ENCODE measurements around the gene CCL21. TPM values are rescaled to one million over a fixed set of nuclear protein-coding genes. Genes with fewer than 3 reads are reported as not detected.

The CCL21 gene
- polyA plus RNA-seq, 3 donors, result not detected

DNA sequence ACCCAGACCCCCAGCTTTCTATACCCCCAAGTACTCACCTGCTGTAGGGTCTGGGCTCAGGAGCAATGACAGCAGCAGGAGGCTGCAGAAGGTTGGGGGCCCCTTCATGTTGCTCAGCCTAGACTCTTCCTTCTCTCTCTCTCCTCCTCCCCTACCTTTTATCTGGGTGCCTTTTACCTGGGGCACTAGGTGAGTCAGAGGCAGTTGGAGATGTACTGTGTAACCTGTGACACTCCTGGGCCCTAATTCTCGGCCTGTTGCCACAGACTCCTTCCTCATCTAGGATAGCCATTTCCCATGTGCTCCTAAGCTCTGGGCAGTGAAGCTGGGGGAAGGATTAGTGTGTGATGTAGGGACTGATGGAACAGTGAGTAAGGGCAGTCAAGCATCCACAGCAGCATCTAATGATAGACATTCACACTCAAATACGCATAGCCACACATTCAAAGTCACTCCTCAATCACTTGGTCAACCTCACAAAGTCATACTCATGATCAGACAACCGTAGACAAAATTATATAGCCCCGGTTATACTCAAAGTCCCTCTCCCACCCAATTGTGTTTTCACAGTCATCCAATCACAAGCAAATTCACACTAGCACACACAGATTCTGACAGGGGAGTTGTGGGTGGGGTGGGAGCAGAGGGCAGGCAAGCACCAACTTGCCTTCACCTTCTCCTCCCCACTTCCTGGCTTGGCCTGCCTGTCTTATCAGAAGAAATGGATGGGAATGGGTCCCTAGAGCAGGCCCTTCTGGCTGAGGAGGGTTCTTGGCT lies 47.2 kb downstream of the CCL21 start, which contains the start of gene CCL27:
Gene CCL27, minus strand, starts transcription at position 132 of the 777 bp plus-strand sequence. Its CDS starts 24 bp downstream, at position 108.
- Mint-ChIP-seq H3K9me3 (peaks cover 0 to 3% (median under 1%) of the 10 kb centered on the region in 7 donors), H3K4me1 (peaks cover 24% of the 10 kb centered on the region), H3K27me3 (ENCODE audit: low read depth in 3 of 3) (peaks cover 0 to 3% (median 3%) of the 10 kb centered on the region in 3 donors), H3K27ac (peak within 1 kb of the TSS in 1 of 7 donors; percentile 38), H3K36me3 (peaks cover 4 to 5% of the 10 kb centered on the region in 2 donors), H3K4me3 (no peak within 1 kb of the TSS)
- H3K9ac ChIP-seq (ENCODE audit: insufficient read depth, low read length, poor library complexity, severe bottlenecking), result no peak within 1 kb of the TSS
- no peaks in the 10 kb centered on the region for H4K20me1 ChIP-seq (ENCODE audit: insufficient read depth, low read length)
- no peak within 1 kb of the TSS for H2AFZ ChIP-seq (ENCODE audit: insufficient read depth, low read depth, low read length, poor library complexity, severe bottlenecking)
- no peak within 1 kb of the TSS for H3K4me3 ChIP-seq (replicated peaks in 1 of 3; ENCODE audit: low read depth in 2 of 3, low read length in 3 of 3)
- no peaks in the 10 kb centered on the region for H3K36me3 ChIP-seq (replicated peaks in 1 of 2; ENCODE audit: control insufficient read depth in 1 of 2, insufficient read depth in 2 of 2, low read length in 2 of 2)
- H3K4me2 ChIP-seq (replicated peaks; ENCODE audit: extremely low read depth, low read length, poor library complexity, severe bottlenecking), result no peak within 1 kb of the TSS
- WGBS (ENCODE audit: insufficient coverage), result 100% methylated on average over 1 of the region's 4 CpGs
- TF ChIP-seq, protein P1, sequence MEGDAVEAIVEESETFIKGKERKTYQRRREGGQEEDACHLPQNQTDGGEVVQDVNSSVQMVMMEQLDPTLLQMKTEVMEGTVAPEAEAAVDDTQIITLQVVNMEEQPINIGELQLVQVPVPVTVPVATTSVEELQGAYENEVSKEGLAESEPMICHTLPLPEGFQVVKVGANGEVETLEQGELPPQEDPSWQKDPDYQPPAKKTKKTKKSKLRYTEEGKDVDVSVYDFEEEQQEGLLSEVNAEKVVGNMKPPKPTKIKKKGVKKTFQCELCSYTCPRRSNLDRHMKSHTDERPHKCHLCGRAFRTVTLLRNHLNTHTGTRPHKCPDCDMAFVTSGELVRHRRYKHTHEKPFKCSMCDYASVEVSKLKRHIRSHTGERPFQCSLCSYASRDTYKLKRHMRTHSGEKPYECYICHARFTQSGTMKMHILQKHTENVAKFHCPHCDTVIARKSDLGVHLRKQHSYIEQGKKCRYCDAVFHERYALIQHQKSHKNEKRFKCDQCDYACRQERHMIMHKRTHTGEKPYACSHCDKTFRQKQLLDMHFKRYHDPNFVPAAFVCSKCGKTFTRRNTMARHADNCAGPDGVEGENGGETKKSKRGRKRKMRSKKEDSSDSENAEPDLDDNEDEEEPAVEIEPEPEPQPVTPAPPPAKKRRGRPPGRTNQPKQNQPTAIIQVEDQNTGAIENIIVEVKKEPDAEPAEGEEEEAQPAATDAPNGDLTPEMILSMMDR (IDR thresholded peaks at IDR 0.05), result no peak
- peaks cover 16 to 19% of the 10 kb centered on the region in 2 donors for H3K4me1 ChIP-seq (ENCODE audit: control insufficient read depth in 1 of 2, insufficient read depth in 2 of 2, low read length in 2 of 2)
- no peak for DNase-seq
- H3K27ac ChIP-seq (ENCODE audit: low read depth in 1 of 2, low read length in 2 of 2), result no peak within 1 kb of the TSS
- intact Hi-C loops (cut with micrococcal nuclease), result loop anchor here (10.0 kb wide), 2 partner anchors 322 to 452 kb away; partner anchors contain the start of genes ATOSB (in 1 of the 2) and DNAJB5 (in 1 of the 2)
- no peaks in the 10 kb centered on the region for H3K27me3 ChIP-seq (ENCODE audit: control insufficient read depth in 2 of 2, insufficient read depth in 2 of 2, low read length in 2 of 2)
- H3K9me3 ChIP-seq (replicated peaks in 1 of 2; ENCODE audit: control insufficient read depth in 1 of 2, insufficient read depth in 1 of 2, low read length in 2 of 2), result no peaks in the 10 kb centered on the region
- peaks cover 15% of the 10 kb centered on the region for H3K79me2 ChIP-seq (ENCODE audit: insufficient read depth, low read length)

DNA sequence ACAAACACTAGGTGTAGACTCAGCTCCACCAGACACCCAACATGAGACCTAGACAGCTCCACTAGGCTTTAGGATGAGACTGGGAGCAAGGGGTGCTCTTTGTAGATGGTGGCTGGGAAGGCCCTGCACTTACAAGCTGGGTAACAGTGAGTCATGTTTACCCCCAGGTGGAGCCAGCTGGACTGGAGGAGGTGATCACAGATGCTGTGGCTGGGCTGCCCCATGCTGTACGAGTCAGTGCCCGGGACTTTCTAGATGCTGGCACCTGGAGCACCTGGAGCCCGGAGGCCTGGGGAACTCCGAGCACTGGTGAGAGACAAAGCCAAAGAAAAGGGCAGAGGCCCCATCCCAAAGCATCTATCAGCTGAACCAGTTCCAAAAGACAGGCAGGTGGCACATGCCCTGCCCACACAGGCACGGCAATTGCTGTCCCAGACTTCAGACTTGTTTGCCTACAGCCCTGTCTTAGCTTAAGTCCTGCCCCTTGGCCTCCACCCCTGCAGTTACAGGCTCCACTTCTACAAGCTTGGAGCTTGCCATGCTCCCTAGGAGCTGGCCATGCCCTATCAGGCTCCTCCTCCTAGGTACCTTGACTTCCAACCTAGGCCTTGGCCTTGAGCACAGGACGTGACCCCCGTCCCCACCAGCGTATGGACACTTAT lies 50.2 kb downstream of the CCL21 start:
- Histone ChIP-seq H3K4me3 (replicated peaks in 1 of 3; ENCODE audit: low read depth in 2 of 3, low read length in 3 of 3) (no peak overlapping the region), H3K27ac (ENCODE audit: low read depth in 1 of 2, low read length in 2 of 2) (no peak overlapping the region), H3K79me2 (ENCODE audit: insufficient read depth, low read length) (no peaks in the 10 kb centered on the region), H2AFZ (ENCODE audit: insufficient read depth, low read depth, low read length, poor library complexity, severe bottlenecking) (no peak overlapping the region), H3K36me3 (replicated peaks in 1 of 2; ENCODE audit: control insufficient read depth in 1 of 2, insufficient read depth in 2 of 2, low read length in 2 of 2) (no peaks in the 10 kb centered on the region), H4K20me1 (ENCODE audit: insufficient read depth, low read length) (no peaks in the 10 kb centered on the region), H3K9me3 (replicated peaks in 1 of 2; ENCODE audit: control insufficient read depth in 1 of 2, insufficient read depth in 1 of 2, low read length in 2 of 2) (no peaks in the 10 kb centered on the region), H3K9ac (ENCODE audit: insufficient read depth, low read length, poor library complexity, severe bottlenecking) (no peak overlapping the region), H3K4me1 (ENCODE audit: control insufficient read depth in 1 of 2, insufficient read depth in 2 of 2, low read length in 2 of 2) (peaks cover 4 to 6% of the 10 kb centered on the region in 2 donors), H3K4me2 (replicated peaks; ENCODE audit: extremely low read depth, low read length, poor library complexity, severe bottlenecking) (no peak overlapping the region), H3K27me3 (ENCODE audit: control insufficient read depth in 2 of 2, insufficient read depth in 2 of 2, low read length in 2 of 2) (no peaks in the 10 kb centered on the region)
- peaks cover 7% of the 10 kb centered on the region for H3K4me1 Mint-ChIP-seq
- no peak overlapping the region for H3K4me3 Mint-ChIP-seq
- peaks cover 1 to 5% (median 3%) of the 10 kb centered on the region in 3 donors for H3K27me3 Mint-ChIP-seq (ENCODE audit: low read depth in 3 of 3)
- H3K27ac Mint-ChIP-seq, result no peak overlapping the region
- peaks cover 0 to 2% of the 10 kb centered on the region in 2 donors for H3K36me3 Mint-ChIP-seq
- DNase-seq, result no peak
- TF ChIP-seq, protein P1 (IDR thresholded peaks at IDR 0.05), result no peak
- 97% methylated on average over 8 of the region's 8 CpGs for WGBS (ENCODE audit: insufficient coverage)
- intact Hi-C loops (cut with micrococcal nuclease), result loop anchor here (10.0 kb wide), 2 partner anchors 325 to 455 kb away; partner anchors contain the start of genes ATOSB (in 1 of the 2) and DNAJB5 (in 1 of the 2)
- peaks cover 0 to 3% (median 0%) of the 10 kb centered on the region in 7 donors for H3K9me3 Mint-ChIP-seq

Measured in CD14-positive monocyte (primary cell).